ENCODE measurements around the gene UPK3BL1.
"Not testable (repeated sequence)": the region's sequence is repeated elsewhere in the genome, so short reads cannot be mapped to it uniquely, and the experiment has no call there.

UPK3BL1 gene

DNA sequence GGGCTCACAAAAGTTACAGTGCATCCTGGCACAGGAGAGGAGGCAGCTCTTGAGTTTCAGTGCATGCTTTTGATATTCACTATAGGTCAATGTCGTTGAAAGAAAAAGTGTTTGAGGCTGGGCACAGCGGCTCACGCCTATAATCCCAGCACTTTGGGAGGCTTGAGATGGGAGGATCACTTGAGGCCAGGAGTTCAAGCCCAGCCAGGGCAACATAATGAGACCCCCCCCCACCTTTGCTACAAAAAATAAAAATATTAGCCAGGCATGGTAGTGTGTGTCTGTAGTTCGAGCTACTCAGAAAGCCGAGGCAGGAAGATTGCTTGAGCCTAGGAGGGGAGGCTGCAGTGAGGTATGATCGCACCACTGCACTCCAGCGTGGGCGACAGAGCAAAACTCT, 24.5 kb downstream of the UPK3BL1 start:
- H3K36me3 ChIP-seq (ENCODE audit: control insufficient read depth, insufficient read depth, low read length); H3K56ac ChIP-seq (ENCODE audit: low read length); H3K27me3 ChIP-seq (ENCODE audit: insufficient read depth, low read length, poor library complexity); H2BK5ac ChIP-seq (ENCODE audit: low read length); H2BK15ac ChIP-seq (replicated peaks; ENCODE audit: low read depth); H4K5ac ChIP-seq (ENCODE audit: low read length); H3K79me2 ChIP-seq (ENCODE audit: control insufficient read depth, insufficient read depth, low read length); H2BK120ac ChIP-seq (ENCODE audit: low read depth, low read length); H3K9ac ChIP-seq (ENCODE audit: low read length); H3K4ac ChIP-seq (ENCODE audit: low read depth, low read length); H3K4me1 ChIP-seq (ENCODE audit: control insufficient read depth, low read depth, low read length); DNase-seq; H4K8ac ChIP-seq (ENCODE audit: low read depth, low read length); H3K27ac ChIP-seq (ENCODE audit: low read depth, low read length); H3K4me3 ChIP-seq (ENCODE audit: low read length); H3K18ac ChIP-seq (ENCODE audit: low read length); H3K79me1 ChIP-seq (ENCODE audit: low read length); H2AK5ac ChIP-seq (ENCODE audit: low read length); H3K23ac ChIP-seq (ENCODE audit: low read length); H3K4me2 ChIP-seq (ENCODE audit: low read length): not testable (repeated sequence)
- WGBS (ENCODE audit: extremely low coverage, insufficient coverage, low lambda C conversion rate), result no CpG with 5 or more reads among the region's 8 CpGs

DNA sequence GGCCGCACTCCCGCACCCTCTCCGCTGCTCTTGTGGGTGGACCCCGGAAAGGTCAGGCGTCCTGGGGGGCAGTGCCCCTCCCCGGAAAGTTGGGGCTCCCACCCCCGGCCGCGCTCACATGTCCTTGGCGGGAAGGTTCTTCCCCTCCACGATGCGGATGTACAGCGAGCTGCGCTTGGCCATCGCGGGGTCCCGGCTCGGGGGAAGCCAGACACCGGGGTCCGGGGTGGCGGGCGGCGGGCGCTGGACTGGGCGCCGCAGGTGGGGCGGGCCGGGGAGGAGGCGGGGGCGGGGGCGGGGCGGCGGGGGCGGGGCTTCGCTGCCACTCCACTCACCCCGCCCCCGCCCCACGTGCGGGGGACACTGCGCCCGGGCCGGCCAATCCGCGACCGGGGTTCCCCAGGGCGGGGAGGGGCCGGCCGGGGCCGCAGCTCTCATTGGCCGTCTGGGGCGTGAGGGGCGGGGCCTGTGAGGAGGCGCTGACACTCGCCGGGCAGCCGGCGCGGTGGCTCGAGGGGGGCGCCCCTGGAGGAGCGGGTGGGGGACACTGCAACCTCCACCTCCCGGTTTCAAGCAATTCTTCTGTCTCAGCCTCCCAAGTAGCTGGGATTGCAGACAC, 26.0 kb downstream of the UPK3BL1 start, which contains the start of gene RASA4:
RASA4 (minus strand) TSS at position 250 of the 619 bp plus-strand sequence; CDS start at position 183, 67 bp downstream.
- WGBS (ENCODE audit: extremely low coverage, insufficient coverage, low lambda C conversion rate), result no CpG with 5 or more reads among the region's 62 CpGs
- DNase-seq, result peak; percentile 0

DNA sequence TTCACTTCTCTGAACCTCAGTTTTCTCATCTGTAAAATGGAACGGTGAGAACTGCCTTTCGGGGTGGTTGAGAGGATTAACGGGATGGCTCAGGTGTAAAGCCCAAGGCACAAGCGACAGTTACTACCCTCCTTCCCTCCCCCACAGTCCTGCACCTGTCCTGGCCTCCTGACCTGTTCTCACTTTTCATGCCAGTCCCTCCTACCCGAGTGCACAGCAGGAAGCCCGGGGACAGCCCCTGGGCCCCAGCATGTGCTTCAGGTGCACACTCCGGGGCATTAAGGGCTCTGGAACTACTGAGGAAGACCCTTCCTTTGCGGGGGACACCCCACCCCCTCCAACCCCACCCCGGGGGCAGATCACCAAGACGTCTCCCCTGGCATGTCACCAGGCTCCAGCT, 26.7 kb downstream of the UPK3BL1 start:
- H3K36me3 ChIP-seq (ENCODE audit: control insufficient read depth, insufficient read depth, low read length); H4K8ac ChIP-seq (ENCODE audit: low read depth, low read length); DNase-seq; H3K79me1 ChIP-seq (ENCODE audit: low read length); H4K5ac ChIP-seq (ENCODE audit: low read length); H3K4me2 ChIP-seq (ENCODE audit: low read length); H3K79me2 ChIP-seq (ENCODE audit: control insufficient read depth, insufficient read depth, low read length); H3K23ac ChIP-seq (ENCODE audit: low read length); H2BK15ac ChIP-seq (replicated peaks; ENCODE audit: low read depth); H3K27ac ChIP-seq (ENCODE audit: low read depth, low read length); H3K4me1 ChIP-seq (ENCODE audit: control insufficient read depth, low read depth, low read length); H2AK5ac ChIP-seq (ENCODE audit: low read length); H3K56ac ChIP-seq (ENCODE audit: low read length); H2BK120ac ChIP-seq (ENCODE audit: low read depth, low read length); H2BK5ac ChIP-seq (ENCODE audit: low read length); H3K18ac ChIP-seq (ENCODE audit: low read length); H3K9ac ChIP-seq (ENCODE audit: low read length); H3K4ac ChIP-seq (ENCODE audit: low read depth, low read length); H3K27me3 ChIP-seq (ENCODE audit: insufficient read depth, low read length, poor library complexity); H3K4me3 ChIP-seq (ENCODE audit: low read length): not testable (repeated sequence)
- WGBS (ENCODE audit: extremely low coverage, insufficient coverage, low lambda C conversion rate), result no CpG with 5 or more reads among the region's 10 CpGs

More for the DNA sequence above, 26.0 kb downstream of the UPK3BL1 start, which contains the start of gene RASA4:
- H2AK5ac ChIP-seq (ENCODE audit: low read length); H3K4me2 ChIP-seq (ENCODE audit: low read length); H4K5ac ChIP-seq (ENCODE audit: low read length); H3K79me2 ChIP-seq (ENCODE audit: control insufficient read depth, insufficient read depth, low read length); H3K4me3 ChIP-seq (ENCODE audit: low read length); H3K36me3 ChIP-seq (ENCODE audit: control insufficient read depth, insufficient read depth, low read length); H3K27ac ChIP-seq (ENCODE audit: low read depth, low read length); H3K79me1 ChIP-seq (ENCODE audit: low read length); H2BK5ac ChIP-seq (ENCODE audit: low read length); H3K18ac ChIP-seq (ENCODE audit: low read length); H3K9ac ChIP-seq (ENCODE audit: low read length); H3K27me3 ChIP-seq (ENCODE audit: insufficient read depth, low read length, poor library complexity); H3K4ac ChIP-seq (ENCODE audit: low read depth, low read length); H2BK15ac ChIP-seq (replicated peaks; ENCODE audit: low read depth); H4K8ac ChIP-seq (ENCODE audit: low read depth, low read length); H3K23ac ChIP-seq (ENCODE audit: low read length); H3K4me1 ChIP-seq (ENCODE audit: control insufficient read depth, low read depth, low read length); H2BK120ac ChIP-seq (ENCODE audit: low read depth, low read length): not testable (repeated sequence)
- peak within 1 kb of the TSS; percentile 56 for H3K56ac ChIP-seq (ENCODE audit: low read length)

DNA sequence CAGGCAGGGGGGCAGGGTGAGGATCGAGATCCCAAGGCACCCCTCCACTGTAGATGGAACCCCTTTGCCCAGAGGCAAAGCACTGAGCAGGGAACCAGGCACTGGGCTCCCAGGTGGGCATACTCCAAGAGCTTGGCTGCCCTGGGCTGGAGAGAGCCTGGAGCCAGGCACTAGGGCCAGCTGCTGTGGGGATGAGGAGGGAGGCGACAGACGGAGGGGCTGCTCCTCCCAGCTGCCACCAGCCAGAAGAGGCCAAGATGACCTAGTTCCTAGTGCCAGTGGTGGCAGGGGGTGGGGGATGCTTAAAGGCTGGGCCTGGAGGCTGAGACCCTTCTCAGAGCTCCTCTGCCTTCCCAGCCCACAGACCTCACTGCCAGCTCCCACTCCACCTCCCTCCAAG, 27.7 kb downstream of the UPK3BL1 start:
- not testable (repeated sequence) for H3K79me2 ChIP-seq (ENCODE audit: control insufficient read depth, insufficient read depth, low read length); H3K18ac ChIP-seq (ENCODE audit: low read length); H3K9ac ChIP-seq (ENCODE audit: low read length); H2AK5ac ChIP-seq (ENCODE audit: low read length); H2BK15ac ChIP-seq (replicated peaks; ENCODE audit: low read depth); H3K79me1 ChIP-seq (ENCODE audit: low read length); H4K8ac ChIP-seq (ENCODE audit: low read depth, low read length); H4K5ac ChIP-seq (ENCODE audit: low read length); H3K36me3 ChIP-seq (ENCODE audit: control insufficient read depth, insufficient read depth, low read length); H3K27ac ChIP-seq (ENCODE audit: low read depth, low read length); DNase-seq; H3K4me1 ChIP-seq (ENCODE audit: control insufficient read depth, low read depth, low read length); H3K56ac ChIP-seq (ENCODE audit: low read length); H2BK5ac ChIP-seq (ENCODE audit: low read length); H3K4me3 ChIP-seq (ENCODE audit: low read length); H3K4me2 ChIP-seq (ENCODE audit: low read length); H2BK120ac ChIP-seq (ENCODE audit: low read depth, low read length); H3K4ac ChIP-seq (ENCODE audit: low read depth, low read length); H3K27me3 ChIP-seq (ENCODE audit: insufficient read depth, low read length, poor library complexity); H3K23ac ChIP-seq (ENCODE audit: low read length)
- WGBS (ENCODE audit: extremely low coverage, insufficient coverage, low lambda C conversion rate), result no CpG with 5 or more reads among the region's 3 CpGs

DNA sequence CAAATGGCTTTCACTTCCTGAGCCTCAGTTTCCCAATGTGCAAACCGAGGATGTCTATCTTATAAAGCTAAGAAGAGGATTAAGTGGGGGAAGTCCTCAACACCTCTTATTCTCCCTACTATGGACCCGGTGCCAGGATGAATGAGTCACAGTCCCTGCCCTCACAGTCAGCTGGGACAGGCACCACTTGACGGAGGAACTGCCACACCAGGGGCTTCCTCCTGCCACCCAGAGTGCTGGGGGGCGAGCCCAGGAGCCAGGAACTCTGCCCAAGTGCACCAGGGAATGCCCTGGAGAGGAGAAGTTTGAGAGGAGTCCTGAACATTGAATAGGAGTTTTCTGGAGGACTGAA, 28.3 kb downstream of the UPK3BL1 start:
- DNase-seq; H2BK120ac ChIP-seq (ENCODE audit: low read depth, low read length); H2BK5ac ChIP-seq (ENCODE audit: low read length); H3K23ac ChIP-seq (ENCODE audit: low read length); H3K27me3 ChIP-seq (ENCODE audit: insufficient read depth, low read length, poor library complexity); H3K79me1 ChIP-seq (ENCODE audit: low read length); H3K18ac ChIP-seq (ENCODE audit: low read length); H3K4me2 ChIP-seq (ENCODE audit: low read length); H2AK5ac ChIP-seq (ENCODE audit: low read length); H3K36me3 ChIP-seq (ENCODE audit: control insufficient read depth, insufficient read depth, low read length); H4K5ac ChIP-seq (ENCODE audit: low read length); H3K4ac ChIP-seq (ENCODE audit: low read depth, low read length); H4K8ac ChIP-seq (ENCODE audit: low read depth, low read length); H2BK15ac ChIP-seq (replicated peaks; ENCODE audit: low read depth); H3K4me1 ChIP-seq (ENCODE audit: control insufficient read depth, low read depth, low read length); H3K27ac ChIP-seq (ENCODE audit: low read depth, low read length); H3K4me3 ChIP-seq (ENCODE audit: low read length); H3K79me2 ChIP-seq (ENCODE audit: control insufficient read depth, insufficient read depth, low read length); H3K56ac ChIP-seq (ENCODE audit: low read length); H3K9ac ChIP-seq (ENCODE audit: low read length): not testable (repeated sequence)
- WGBS (ENCODE audit: extremely low coverage, insufficient coverage, low lambda C conversion rate), result no CpG with 5 or more reads among the region's 4 CpGs

Data from mesendoderm (in vitro differentiated cells).